Measurements from ENCODE around the gene AXIN2. TPM values are rescaled to one million over a fixed set of nuclear protein-coding genes. Genes with fewer than 3 reads are reported as not detected.

AXIN2 gene
- total and polyA plus RNA-seq, 2 experiments from 2014 or later: 0.94 to 2.4 TPM

DNA sequence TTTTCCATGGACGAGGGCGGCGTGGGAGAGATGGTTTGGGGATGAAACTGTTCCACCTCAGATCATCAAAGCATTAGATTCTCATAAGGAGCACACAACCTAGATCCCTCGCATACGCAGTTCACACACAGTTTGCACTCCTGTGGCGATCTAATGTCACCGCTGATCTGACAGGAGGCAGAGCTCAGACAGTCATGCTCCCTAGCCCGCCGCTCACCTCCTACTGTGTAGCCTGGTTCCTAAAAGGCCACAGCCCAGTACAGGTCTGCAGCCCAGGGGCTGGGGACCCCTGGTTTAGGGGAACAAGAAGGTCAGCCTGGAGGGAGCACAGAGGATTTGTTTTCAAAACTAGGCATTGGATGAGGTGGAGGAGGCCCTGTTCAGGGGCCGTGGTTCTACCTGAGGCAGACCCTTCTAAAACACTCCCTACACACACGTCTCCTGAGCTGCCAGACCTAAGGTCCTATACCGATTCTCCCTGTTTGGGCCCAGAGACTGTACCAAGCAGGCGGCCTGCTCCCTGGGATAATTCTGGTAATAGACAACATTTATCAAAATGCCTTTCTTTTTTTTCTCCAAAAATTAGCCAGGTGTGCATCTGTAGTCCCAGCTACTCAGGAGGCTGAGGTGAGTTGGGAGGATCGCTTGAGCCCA, 38.6 kb downstream of the AXIN2 start:
- no peak for DNase-seq
- H3K4me2 ChIP-seq (ENCODE audit: unreplicated experiment): no peak overlapping the region
- no peak overlapping the region for H3K4me3 ChIP-seq
- no peaks in the 10 kb centered on the region for H3K79me2 ChIP-seq (ENCODE audit: insufficient read depth)
- no peaks in the 10 kb centered on the region for H3K9me3 ChIP-seq (ENCODE audit: low read depth)
- TF ChIP-seq EZH2 (IDR thresholded peaks at IDR 0.05; ENCODE audit: insufficient read depth, poor library complexity, severe bottlenecking): no peak
- no peak for TF ChIP-seq EZH2phosphoT487 (IDR thresholded peaks at IDR 0.05; ENCODE audit: insufficient read depth, low read depth)
- no peak overlapping the region for H3K9ac ChIP-seq
- no peaks in the 10 kb centered on the region for H3K9me2 ChIP-seq (ENCODE audit: insufficient read depth)
- no peaks in the 10 kb centered on the region for H3K4me1 ChIP-seq (ENCODE audit: insufficient read depth)
- no peak overlapping the region for H2AFZ ChIP-seq
- in situ Hi-C loops (cut with MboI): no loop called here
- H3K36me3 ChIP-seq (ENCODE audit: low read depth): no peaks in the 10 kb centered on the region
- WGBS, 2 experiments (ENCODE audit: low coverage in 1 of 2, low lambda C conversion rate in 2 of 2, missing lambda C conversion rate in 2 of 2): 93% methylated on average over 14 of the region's 14 CpGs
- no peaks in the 10 kb centered on the region for H3F3A ChIP-seq (ENCODE audit: insufficient read depth)
- no peaks in the 10 kb centered on the region for H4K20me1 ChIP-seq (ENCODE audit: insufficient read depth)
- no peak overlapping the region for H3K27ac ChIP-seq
- no peaks in the 10 kb centered on the region for H3K27me3 ChIP-seq (replicated peaks; ENCODE audit: insufficient read depth)

DNA sequence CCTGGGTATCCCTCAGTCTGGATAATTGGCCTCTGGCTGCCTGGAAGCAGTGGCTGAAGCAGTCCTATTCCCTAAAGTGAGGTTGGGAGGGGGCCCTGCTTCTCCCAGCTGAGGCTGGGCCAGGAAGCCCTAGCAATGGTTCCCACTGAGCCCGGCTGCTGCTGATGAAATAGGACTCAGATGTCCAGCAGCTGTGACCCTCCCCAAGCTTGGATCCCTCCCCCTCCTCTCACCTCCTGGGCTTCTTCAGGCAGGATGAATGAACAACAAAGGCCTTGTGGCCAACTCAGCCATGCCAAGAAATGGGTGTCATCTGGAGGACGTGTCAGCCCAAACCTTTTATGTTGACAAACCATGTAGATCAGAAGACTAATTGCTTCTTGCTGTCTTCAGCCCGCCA, 42.0 kb downstream of the AXIN2 start:
- Histone ChIP-seq H4K20me1 (ENCODE audit: insufficient read depth) (no peaks in the 10 kb centered on the region), H3K27me3 (replicated peaks; ENCODE audit: insufficient read depth) (no peaks in the 10 kb centered on the region), H3K36me3 (ENCODE audit: low read depth) (no peaks in the 10 kb centered on the region), H3K4me2 (ENCODE audit: unreplicated experiment) (no peak overlapping the region), H3K9me3 (ENCODE audit: low read depth) (no peaks in the 10 kb centered on the region), H3K9me2 (ENCODE audit: insufficient read depth) (no peaks in the 10 kb centered on the region), H3K27ac (no peak overlapping the region), H3F3A (ENCODE audit: insufficient read depth) (peaks cover 11% of the 10 kb centered on the region), H2AFZ (no peak overlapping the region), H3K79me2 (ENCODE audit: insufficient read depth) (no peaks in the 10 kb centered on the region), H3K4me3 (no peak overlapping the region), H3K9ac (no peak overlapping the region), H3K4me1 (ENCODE audit: insufficient read depth) (peaks cover 19% of the 10 kb centered on the region)
- TF ChIP-seq EZH2phosphoT487 (IDR thresholded peaks at IDR 0.05; ENCODE audit: insufficient read depth, low read depth) (no peak), EZH2 (IDR thresholded peaks at IDR 0.05; ENCODE audit: insufficient read depth, poor library complexity, severe bottlenecking) (no peak)
- WGBS, 2 experiments (ENCODE audit: low coverage in 1 of 2, low lambda C conversion rate in 2 of 2, missing lambda C conversion rate in 2 of 2): 68 to 69% methylated on average over 3 of the region's 3 CpGs
- DNase-seq: no peak
- in situ Hi-C loops (cut with MboI): no loop called here

DNA sequence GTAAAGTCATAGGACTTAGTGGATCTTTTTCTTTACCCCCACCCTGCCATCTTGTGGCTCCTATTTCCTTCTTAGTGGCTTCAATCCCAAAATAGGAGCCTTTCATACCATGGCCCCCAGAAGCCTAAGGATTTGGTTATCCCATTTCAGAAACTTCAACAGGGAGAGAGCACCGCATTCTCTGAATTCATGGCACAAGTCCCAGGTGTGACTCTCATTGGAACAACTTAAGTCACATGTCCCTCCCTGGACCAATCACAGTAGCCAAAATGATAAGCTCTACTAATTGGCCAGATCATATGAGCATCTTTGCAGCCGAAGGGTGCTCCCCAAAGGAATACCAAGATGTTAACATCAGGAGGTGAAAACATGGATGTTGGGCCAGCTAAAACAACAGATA, 43.2 kb downstream of the AXIN2 start:
- 75 to 90% methylated on average over 2 of the region's 2 CpGs for WGBS, 2 experiments (ENCODE audit: low coverage in 1 of 2, low lambda C conversion rate in 2 of 2, missing lambda C conversion rate in 2 of 2)
- Histone ChIP-seq H2AFZ (no peak overlapping the region), H3K4me2 (ENCODE audit: unreplicated experiment) (no peak overlapping the region)

DNA sequence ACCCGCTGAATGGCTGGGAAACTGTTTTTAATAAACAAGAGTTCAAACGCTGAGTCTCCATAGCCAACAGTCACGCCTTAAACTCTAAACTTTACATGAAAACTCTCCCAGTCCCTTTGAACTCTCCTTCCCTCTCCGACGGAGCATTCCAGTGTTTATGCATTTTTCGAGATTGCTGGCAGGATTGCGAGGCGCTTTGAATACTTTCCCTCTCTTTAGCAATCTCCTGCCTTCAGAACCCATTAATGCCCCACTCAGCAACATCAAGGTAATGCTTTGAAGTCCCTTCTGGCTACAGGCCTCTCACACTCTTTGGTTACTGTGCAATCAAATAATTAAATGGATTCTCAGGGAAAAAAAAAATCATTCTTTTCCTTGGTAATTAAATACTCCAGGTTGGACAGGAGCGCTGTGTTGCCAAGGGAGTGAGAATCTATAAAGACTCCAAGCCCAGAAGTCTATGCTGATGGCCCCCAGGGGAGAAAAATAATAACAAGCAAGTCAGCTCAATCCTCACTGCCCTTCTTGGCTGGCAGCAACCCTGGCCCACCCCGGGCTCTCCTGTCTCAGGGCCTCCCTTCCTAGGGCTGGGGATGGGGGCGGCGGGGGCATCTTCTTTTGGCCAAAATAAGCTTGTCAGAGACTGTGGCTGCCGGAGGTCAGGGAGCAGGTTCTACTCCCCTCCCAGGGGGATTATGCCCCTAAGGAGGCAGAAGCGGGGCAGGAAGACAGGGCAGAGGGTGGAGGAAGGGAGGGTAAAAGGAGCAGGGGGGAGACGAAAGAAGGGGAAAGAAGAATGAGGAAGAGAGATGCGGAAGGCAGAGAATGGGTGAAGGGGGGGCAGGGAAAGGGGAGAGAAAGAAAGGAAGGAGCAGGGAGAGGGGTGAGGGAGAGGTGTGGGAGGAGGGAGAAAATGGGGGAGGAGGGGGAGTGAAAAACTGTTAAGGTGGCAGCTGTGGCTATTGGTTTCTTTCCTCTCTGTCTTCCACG, 45.2 kb downstream of the AXIN2 start:
- Histone ChIP-seq H3K27ac (peak overlapping the region; percentile 93), H3K9me2 (ENCODE audit: insufficient read depth) (no peaks in the 10 kb centered on the region), H2AFZ (peak overlapping the region; percentile 26), H3K27me3 (replicated peaks; ENCODE audit: insufficient read depth) (no peaks in the 10 kb centered on the region), H3K4me3 (no peak overlapping the region), H3K9ac (0 out of 2 replicates have a peak overlapping the region, but pooled peaks have one; percentile 1), H3K4me2 (ENCODE audit: unreplicated experiment) (no peak overlapping the region), H3F3A (ENCODE audit: insufficient read depth) (peaks cover 22% of the 10 kb centered on the region), H3K9me3 (ENCODE audit: low read depth) (peaks cover 7% of the 10 kb centered on the region), H3K79me2 (ENCODE audit: insufficient read depth) (no peaks in the 10 kb centered on the region), H3K36me3 (ENCODE audit: low read depth) (no peaks in the 10 kb centered on the region), H3K4me1 (ENCODE audit: insufficient read depth) (peaks cover 21% of the 10 kb centered on the region), H4K20me1 (ENCODE audit: insufficient read depth) (no peaks in the 10 kb centered on the region)
- DNase-seq: peak; percentile 53
- WGBS, 2 experiments (ENCODE audit: low coverage in 1 of 2, low lambda C conversion rate in 2 of 2, missing lambda C conversion rate in 2 of 2): 62 to 67% methylated on average over 16 to 17 of the region's 17 CpGs
- in situ Hi-C loops (cut with MboI): no loop called here
- TF ChIP-seq EZH2 (IDR thresholded peaks at IDR 0.05; ENCODE audit: insufficient read depth, poor library complexity, severe bottlenecking) (no peak), EZH2phosphoT487 (IDR thresholded peaks at IDR 0.05; ENCODE audit: insufficient read depth, low read depth) (no peak)

More for the DNA sequence above, 43.2 kb downstream of the AXIN2 start:
- no peaks in the 10 kb centered on the region for H4K20me1 ChIP-seq (ENCODE audit: insufficient read depth)
- peaks cover 21% of the 10 kb centered on the region for H3F3A ChIP-seq (ENCODE audit: insufficient read depth)
- TF ChIP-seq EZH2phosphoT487 (IDR thresholded peaks at IDR 0.05; ENCODE audit: insufficient read depth, low read depth): no peak
- TF ChIP-seq EZH2 (IDR thresholded peaks at IDR 0.05; ENCODE audit: insufficient read depth, poor library complexity, severe bottlenecking): no peak
- peaks cover 2% of the 10 kb centered on the region for H3K9me3 ChIP-seq (ENCODE audit: low read depth)
- no peak overlapping the region for H3K4me3 ChIP-seq
- H3K36me3 ChIP-seq (ENCODE audit: low read depth): no peaks in the 10 kb centered on the region
- no peaks in the 10 kb centered on the region for H3K27me3 ChIP-seq (replicated peaks; ENCODE audit: insufficient read depth)
- in situ Hi-C loops (cut with MboI): no loop called here
- H3K79me2 ChIP-seq (ENCODE audit: insufficient read depth): no peaks in the 10 kb centered on the region
- peaks cover 21% of the 10 kb centered on the region for H3K4me1 ChIP-seq (ENCODE audit: insufficient read depth)
- no peaks in the 10 kb centered on the region for H3K9me2 ChIP-seq (ENCODE audit: insufficient read depth)
- H3K27ac ChIP-seq: no peak overlapping the region
- peak; percentile 44 for DNase-seq
- no peak overlapping the region for H3K9ac ChIP-seq
